Measurements from ENCODE around the gene LAPTM4A.

DNA sequence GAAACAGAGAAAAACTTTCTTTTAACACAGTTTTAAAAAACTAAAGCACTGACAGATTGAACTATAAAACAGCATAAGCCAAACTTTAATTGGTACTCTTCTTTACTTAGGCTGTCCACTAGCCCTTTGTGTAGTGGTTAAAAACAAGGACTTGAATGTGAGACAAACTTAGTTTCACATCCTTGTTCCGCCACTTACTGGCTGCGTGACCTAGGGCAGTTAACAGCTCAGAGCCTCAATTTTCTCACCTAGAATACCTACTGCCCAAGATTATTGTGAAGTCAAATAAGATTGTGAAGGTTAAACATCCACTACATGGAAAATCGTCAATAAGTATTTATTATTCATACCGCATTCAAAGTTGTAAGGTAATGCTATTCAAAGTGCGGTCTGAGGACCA lies 63.5 kb downstream of the LAPTM4A start:
- TF ChIP-seq, protein P1, sequence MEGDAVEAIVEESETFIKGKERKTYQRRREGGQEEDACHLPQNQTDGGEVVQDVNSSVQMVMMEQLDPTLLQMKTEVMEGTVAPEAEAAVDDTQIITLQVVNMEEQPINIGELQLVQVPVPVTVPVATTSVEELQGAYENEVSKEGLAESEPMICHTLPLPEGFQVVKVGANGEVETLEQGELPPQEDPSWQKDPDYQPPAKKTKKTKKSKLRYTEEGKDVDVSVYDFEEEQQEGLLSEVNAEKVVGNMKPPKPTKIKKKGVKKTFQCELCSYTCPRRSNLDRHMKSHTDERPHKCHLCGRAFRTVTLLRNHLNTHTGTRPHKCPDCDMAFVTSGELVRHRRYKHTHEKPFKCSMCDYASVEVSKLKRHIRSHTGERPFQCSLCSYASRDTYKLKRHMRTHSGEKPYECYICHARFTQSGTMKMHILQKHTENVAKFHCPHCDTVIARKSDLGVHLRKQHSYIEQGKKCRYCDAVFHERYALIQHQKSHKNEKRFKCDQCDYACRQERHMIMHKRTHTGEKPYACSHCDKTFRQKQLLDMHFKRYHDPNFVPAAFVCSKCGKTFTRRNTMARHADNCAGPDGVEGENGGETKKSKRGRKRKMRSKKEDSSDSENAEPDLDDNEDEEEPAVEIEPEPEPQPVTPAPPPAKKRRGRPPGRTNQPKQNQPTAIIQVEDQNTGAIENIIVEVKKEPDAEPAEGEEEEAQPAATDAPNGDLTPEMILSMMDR (optimal IDR thresholded peaks at IDR 0.05 in 1 of 3, IDR thresholded peaks at IDR 0.05 in 1 of 3, conservative IDR thresholded peaks at IDR 0.05 in 1 of 3; ENCODE audit: extremely low read depth in 1 of 3, insufficient read depth in 2 of 3, low read length in 3 of 3): no peak
- no peak for TF ChIP-seq EZH2 (IDR thresholded peaks at IDR 0.05; ENCODE audit: low read length)

Measured in keratinocyte (primary cell).